ENCODE measurements around the gene UBE2R2.

GRCh38 chr9:33786681-33787080, 30.3 kb upstream of the UBE2R2 start:
- TF ChIP-seq, protein P1, sequence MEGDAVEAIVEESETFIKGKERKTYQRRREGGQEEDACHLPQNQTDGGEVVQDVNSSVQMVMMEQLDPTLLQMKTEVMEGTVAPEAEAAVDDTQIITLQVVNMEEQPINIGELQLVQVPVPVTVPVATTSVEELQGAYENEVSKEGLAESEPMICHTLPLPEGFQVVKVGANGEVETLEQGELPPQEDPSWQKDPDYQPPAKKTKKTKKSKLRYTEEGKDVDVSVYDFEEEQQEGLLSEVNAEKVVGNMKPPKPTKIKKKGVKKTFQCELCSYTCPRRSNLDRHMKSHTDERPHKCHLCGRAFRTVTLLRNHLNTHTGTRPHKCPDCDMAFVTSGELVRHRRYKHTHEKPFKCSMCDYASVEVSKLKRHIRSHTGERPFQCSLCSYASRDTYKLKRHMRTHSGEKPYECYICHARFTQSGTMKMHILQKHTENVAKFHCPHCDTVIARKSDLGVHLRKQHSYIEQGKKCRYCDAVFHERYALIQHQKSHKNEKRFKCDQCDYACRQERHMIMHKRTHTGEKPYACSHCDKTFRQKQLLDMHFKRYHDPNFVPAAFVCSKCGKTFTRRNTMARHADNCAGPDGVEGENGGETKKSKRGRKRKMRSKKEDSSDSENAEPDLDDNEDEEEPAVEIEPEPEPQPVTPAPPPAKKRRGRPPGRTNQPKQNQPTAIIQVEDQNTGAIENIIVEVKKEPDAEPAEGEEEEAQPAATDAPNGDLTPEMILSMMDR (IDR thresholded peaks at IDR 0.05; ENCODE audit: poor library complexity): no peak
- TF ChIP-seq EZH2 (IDR thresholded peaks at IDR 0.05; ENCODE audit: borderline replicate concordance): no peak

All from hepatocyte (in vitro differentiated cells).